DOHH2 (cell line): Measurements from ENCODE around the gene GALK2.

ENCODE experiments used
- H3F3A ChIP-seq: fragments of 200-600 bp; sonication (generic), shearing (Covaris generic); 2 replicates; pipeline ENCODE4 v1.6.0; 2016; ENCODE audit warnings: antibody characterized with exemption, mild to moderate bottlenecking; ENCODE audit not compliant: control insufficient read depth, insufficient read depth
- H3K27ac ChIP-seq: fragments of 200-600 bp; sonication (generic); 2 replicates; pipeline ENCODE4 v1.5.1; 2014; ENCODE audit warnings: low read depth, mild to moderate bottlenecking, low read length, moderate library complexity
- H3K27me3 ChIP-seq: fragments of 200-600 bp; sonication (generic); 2 replicates; pipeline ENCODE4 v1.6.1; 2014; ENCODE audit warnings: mild to moderate bottlenecking, low read length, mixed read lengths; ENCODE audit not compliant: control insufficient read depth
- H3K36me3 ChIP-seq: fragments of 200-600 bp; sonication (generic); 2 replicates; pipeline ENCODE4 v1.6.1; 2014; ENCODE audit warnings: mild to moderate bottlenecking, low read length, moderate library complexity, mixed read lengths; ENCODE audit not compliant: control insufficient read depth
- H3K4me1 ChIP-seq: fragments of 200-600 bp; sonication (generic); 2 replicates; pipeline ENCODE4 v1.6.1; 2014; ENCODE audit warnings: mild to moderate bottlenecking, low read length, mixed read lengths; ENCODE audit not compliant: control insufficient read depth
- H3K4me2 ChIP-seq: fragments of 200-600 bp; sonication (generic); 2 replicates; pipeline ENCODE4 v1.6.0; 2014; ENCODE audit warnings: mild to moderate bottlenecking, low read length, moderate library complexity
- H3K4me3 ChIP-seq: fragments of 200-600 bp; sonication (generic); 2 replicates; pipeline ENCODE4 v1.5.1; 2014; ENCODE audit warnings: mild to moderate bottlenecking, low read length, mixed read lengths
- H3K79me2 ChIP-seq: fragments of 200-600 bp; sonication (generic); 2 replicates; pipeline ENCODE4 v1.6.1; 2014; ENCODE audit warnings: mild to moderate bottlenecking, low read length, mixed read lengths; ENCODE audit not compliant: control insufficient read depth
- H3K9me2 ChIP-seq: fragments of 200-600 bp; sonication (generic); replicated peaks from 2 replicates; pipeline ENCODE4 v1.6.1; 2014; ENCODE audit warnings: mild to moderate bottlenecking, low read length, mixed read lengths; ENCODE audit not compliant: control insufficient read depth
- H3K9me3 ChIP-seq: fragments of 200-600 bp; sonication (generic); 2 replicates; pipeline ENCODE4 v1.6.1; 2014; ENCODE audit warnings: antibody characterized with exemption, low read length, mixed read lengths; ENCODE audit not compliant: control insufficient read depth, insufficient read depth
- H4K20me1 ChIP-seq: fragments of 200-600 bp; sonication (generic); 2 replicates; pipeline ENCODE4 v1.6.0; 2014; ENCODE audit warnings: low read depth, mild to moderate bottlenecking, antibody characterized with exemption, low read length, moderate library complexity; ENCODE audit not compliant: control insufficient read depth, insufficient read depth
- EZH2phosphoT487 ChIP-seq: fragments of 200-600 bp; sonication (generic); IDR thresholded peaks from 2 replicates; pipeline ENCODE4 v1.6.1; 2017; ENCODE audit warnings: borderline replicate concordance, mild to moderate bottlenecking, antibody characterized with exemption, low read length, moderate library complexity, mixed read lengths
- TF ChIP-seq, protein P1 (sequence below): fragments of 200-600 bp; sonication (generic); IDR thresholded peaks from one replicate; pipeline ENCODE4 v1.5.1; 2014; ENCODE audit warnings: antibody characterized with exemption, mild to moderate bottlenecking, low read depth, low read length; ENCODE audit not compliant: poor library complexity, severe bottlenecking

Gene GALK2

GRCh38 chr15:49296258-49296657 lies 126.2 kb downstream of the GALK2 start:
- Histone ChIP-seq H4K20me1 (no peaks in the 10 kb centered on the region), H3K4me1 (no peaks in the 10 kb centered on the region), H3K36me3 (peaks cover 14% of the 10 kb centered on the region), H3F3A (no peaks in the 10 kb centered on the region), H3K27me3 (no peaks in the 10 kb centered on the region), H3K4me3 (no peak overlapping the region), H3K27ac (no peak overlapping the region), H3K4me2 (no peak overlapping the region), H3K9me3 (no peaks in the 10 kb centered on the region), H3K79me2 (0 out of 2 replicates have a peak, but pooled peaks cover 3% of the 10 kb centered on the region), H3K9me2 (no peaks in the 10 kb centered on the region)
- TF ChIP-seq EZH2phosphoT487, result no peak
- TF ChIP-seq, protein P1, sequence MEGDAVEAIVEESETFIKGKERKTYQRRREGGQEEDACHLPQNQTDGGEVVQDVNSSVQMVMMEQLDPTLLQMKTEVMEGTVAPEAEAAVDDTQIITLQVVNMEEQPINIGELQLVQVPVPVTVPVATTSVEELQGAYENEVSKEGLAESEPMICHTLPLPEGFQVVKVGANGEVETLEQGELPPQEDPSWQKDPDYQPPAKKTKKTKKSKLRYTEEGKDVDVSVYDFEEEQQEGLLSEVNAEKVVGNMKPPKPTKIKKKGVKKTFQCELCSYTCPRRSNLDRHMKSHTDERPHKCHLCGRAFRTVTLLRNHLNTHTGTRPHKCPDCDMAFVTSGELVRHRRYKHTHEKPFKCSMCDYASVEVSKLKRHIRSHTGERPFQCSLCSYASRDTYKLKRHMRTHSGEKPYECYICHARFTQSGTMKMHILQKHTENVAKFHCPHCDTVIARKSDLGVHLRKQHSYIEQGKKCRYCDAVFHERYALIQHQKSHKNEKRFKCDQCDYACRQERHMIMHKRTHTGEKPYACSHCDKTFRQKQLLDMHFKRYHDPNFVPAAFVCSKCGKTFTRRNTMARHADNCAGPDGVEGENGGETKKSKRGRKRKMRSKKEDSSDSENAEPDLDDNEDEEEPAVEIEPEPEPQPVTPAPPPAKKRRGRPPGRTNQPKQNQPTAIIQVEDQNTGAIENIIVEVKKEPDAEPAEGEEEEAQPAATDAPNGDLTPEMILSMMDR, result no peak

DNA sequence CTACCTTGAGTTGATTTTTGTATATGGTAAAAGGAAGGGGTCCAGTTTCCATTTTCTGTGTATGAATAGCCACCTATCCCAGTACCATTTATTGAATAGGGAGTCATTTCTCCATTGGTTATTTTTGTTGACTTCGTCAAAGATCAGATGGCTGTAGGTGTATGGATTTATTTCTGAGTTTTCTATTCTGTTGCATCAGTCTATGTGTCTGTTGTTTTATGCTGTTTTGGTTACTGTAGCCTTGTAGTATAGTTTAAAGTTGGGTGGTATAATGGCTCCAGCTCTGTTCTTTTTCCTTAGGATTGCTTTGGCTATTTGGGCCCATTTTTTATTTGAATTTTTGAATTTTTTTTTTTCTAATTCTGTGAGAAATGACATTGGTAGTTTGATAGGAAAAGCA lies 127.5 kb downstream of the GALK2 start:
- Histone ChIP-seq H3K79me2 (0 out of 2 replicates have a peak, but pooled peaks cover 3% of the 10 kb centered on the region), H3K4me3 (no peak overlapping the region), H3K9me2 (no peaks in the 10 kb centered on the region), H3K27ac (no peak overlapping the region), H4K20me1 (no peaks in the 10 kb centered on the region), H3K27me3 (no peaks in the 10 kb centered on the region), H3F3A (no peaks in the 10 kb centered on the region), H3K36me3 (peaks cover 7% of the 10 kb centered on the region), H3K9me3 (no peaks in the 10 kb centered on the region), H3K4me1 (no peaks in the 10 kb centered on the region), H3K4me2 (no peak overlapping the region)
- no peak for TF ChIP-seq EZH2phosphoT487
- TF ChIP-seq, protein P1, result no peak

DNA sequence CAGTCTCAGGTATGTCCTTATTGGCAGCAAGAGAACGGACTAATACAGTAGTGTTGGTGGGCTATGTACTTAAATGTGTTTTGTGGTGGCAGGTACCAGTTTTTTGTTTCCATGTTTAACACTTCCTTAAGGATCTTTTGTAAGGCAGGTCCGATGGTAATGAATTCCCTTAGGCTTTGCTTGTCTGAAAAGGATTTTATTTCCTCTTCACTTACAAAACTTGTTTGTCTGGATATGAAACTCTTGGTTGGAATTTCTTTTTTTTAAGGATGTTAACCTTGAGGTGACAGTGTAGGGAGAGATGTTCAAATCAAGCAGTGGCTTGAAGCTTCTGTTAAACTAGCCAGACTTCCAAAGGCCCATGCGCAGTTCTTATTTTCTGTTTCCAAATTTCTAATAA lies 130.8 kb downstream of the GALK2 start:
- no peak for TF ChIP-seq EZH2phosphoT487
- TF ChIP-seq, protein P1, result no peak
- Histone ChIP-seq H3K27ac (no peak overlapping the region), H3K4me3 (no peak overlapping the region), H3K36me3 (peaks cover 13% of the 10 kb centered on the region), H3K4me2 (no peak overlapping the region), H3K9me2 (no peaks in the 10 kb centered on the region), H3K9me3 (no peaks in the 10 kb centered on the region), H3K4me1 (no peaks in the 10 kb centered on the region), H4K20me1 (no peaks in the 10 kb centered on the region), H3K79me2 (0 out of 2 replicates have a peak, but pooled peaks cover 3% of the 10 kb centered on the region), H3F3A (no peaks in the 10 kb centered on the region), H3K27me3 (no peaks in the 10 kb centered on the region)

DNA sequence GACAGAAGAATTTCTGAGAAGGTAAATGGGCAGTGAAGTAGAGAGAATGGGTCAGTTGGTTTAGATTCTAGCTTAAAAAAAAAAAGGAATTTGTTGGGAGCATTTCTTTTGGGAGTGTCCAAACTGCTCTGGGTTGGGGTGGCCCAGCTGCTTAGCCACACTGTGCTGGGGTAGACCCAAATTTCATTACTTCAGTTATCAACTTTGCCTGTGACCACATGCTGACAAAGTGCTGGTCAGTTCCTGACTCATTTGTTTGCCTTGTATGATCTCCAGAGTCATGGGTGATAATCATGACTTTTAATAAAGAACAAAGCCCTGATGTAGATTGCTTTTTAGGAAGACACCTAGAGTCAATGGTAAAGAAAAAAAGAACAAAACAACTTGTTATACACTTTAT lies 131.5 kb downstream of the GALK2 start:
- Histone ChIP-seq H3K4me3 (no peak overlapping the region), H3K9me2 (no peaks in the 10 kb centered on the region), H3K36me3 (peaks cover 13% of the 10 kb centered on the region), H3K4me1 (no peaks in the 10 kb centered on the region), H3K4me2 (no peak overlapping the region), H3K9me3 (no peaks in the 10 kb centered on the region), H3F3A (no peaks in the 10 kb centered on the region), H3K79me2 (0 out of 2 replicates have a peak, but pooled peaks cover 3% of the 10 kb centered on the region), H3K27ac (no peak overlapping the region), H4K20me1 (no peaks in the 10 kb centered on the region), H3K27me3 (no peaks in the 10 kb centered on the region)
- TF ChIP-seq EZH2phosphoT487, result no peak
- TF ChIP-seq, protein P1, result no peak
